Pancreas (tissue), 10 donors: Measurements from ENCODE around the gene PSME1. TPM values are rescaled to one million over a fixed set of nuclear protein-coding genes. Genes with fewer than 3 reads are reported as not detected.

Experiments
- ATAC-seq, 4 donors: fragments of 200-7000 bp; cut with Tn5 transposase; one replicate each; pipeline versions ENCODE4 v1.8.0 to v1.9.1; 2020; ENCODE audit warnings: mild to moderate bottlenecking in 4 of 4, moderate library complexity in 4 of 4
- DNase-seq, 6 donors: peaks; one replicate each; pipeline ENCODE4 v3.0.0-alpha.2; 2020
- FAIRE-seq: peaks from 2 replicates; lab custom pipeline; 2012; peaks lifted over from hg19 to GRCh38; lab: Jason Lieb, UNC
- H3K27ac ChIP-seq, 4 donors: fragments of 200-600 bp; sonication (generic); 1 replicate in 3 of 4; 2 replicates in 1 of 4; pipeline versions ENCODE4 v1.5.0 to v1.8.0; 2020
- H3K27me3 ChIP-seq, 4 donors: fragments of 200-600 bp; one replicate each; pipeline ENCODE4 v1.8.0; 2021
- H3K36me3 ChIP-seq, 3 donors: fragments of 200-600 bp; sonication (generic) in 1 of 3; one replicate each; pipeline versions ENCODE4 v1.5.0 to v1.8.0; 2020 to 2021
- H3K4me1 ChIP-seq, 3 donors: fragments of 200-600 bp; one replicate each; pipeline ENCODE4 v1.8.0; 2021
- H3K4me3 ChIP-seq, 4 donors: fragments of 200-600 bp; sonication (generic) in 2 of 4; one replicate each; pipeline versions ENCODE4 v1.5.0 to v1.8.0; 2020 to 2021
- H3K9me3 ChIP-seq, 4 donors: fragments of 200-600 bp; one replicate each; pipeline ENCODE4 v1.8.0; 2021
- CTCF ChIP-seq, 4 donors: fragments of 200-600 bp; sonication (generic) in 3 of 4; IDR thresholded peaks; one replicate each; pipeline versions ENCODE4 v1.5.0 to v1.8.0; 2021; ENCODE audit warnings: antibody characterized with exemption in 4 of 4
- WGBS, 2 donors: extraction: QIAGEN DNeasy Blood & Tissue Kit; methylation state at CpG; one replicate each; pipeline ENCODE4 v1.1.7; 2013; 5-methylcytosine and 5-hydroxymethylcytosine counted together
- intact Hi-C, 3 donors: fragments of 100-400 bp; cut with DNase I; formaldehyde crosslinking; loops; one replicate each; pipeline versions ENCODE4 v1.11.1 to v1.14.2; 2022
- polyA plus RNA-seq, 2 donors: library from polyadenylated mRNA; stranded (reverse); fragments of 200-250 nt; gene quantifications; one replicate each; pipeline ENCODE4 v1.2.3, GENCODE V29; 2013
- total RNA-seq, 6 donors: library from RNA; stranded (reverse); fragmentation: NEBNext Ultra II Directional in 4 of 6; extraction: Animal tissue kit (Norgen Biotek cat#: 25700) in 4 of 6; gene quantifications; one replicate each; pipeline versions ENCODE4 v1.2.1 to v1.2.4, GENCODE V29; 2021 to 2023
- donor health status: healthy with polysubstance abuse.
- donor health status: DM: no; HTN: no; CAD: no; lungs with moderate emphysema.
- donor health status: DM: no; HTN: no; CAD: no.
- donor health status: control.
- donor health status: control.
- donor health status: Bipolar disorder and iron deficiency.
- donor health status: DM: yes; HTN: yes; CAD: no.
- donor health status: DM: no; HTN: no; CAD: no.
- donor health status: DM: no; HTN: no; CAD: no.
- donor health status: DM: yes; HTN: yes; CAD: no.

Gene PSME1
- total and polyA plus RNA-seq, 8 donors: 46.4 to 132 (median 84.6) TPM

- peak in 2 of 6 donors; percentile 50 to 67 for DNase-seq
- 94% methylated on average over 16 of the region's 16 CpGs for WGBS, 2 donors
- no peaks in the 10 kb centered on the region for H3K27me3 ChIP-seq
- no peak overlapping the region for H3K4me3 ChIP-seq
- no peak for ATAC-seq
- no peaks in the 10 kb centered on the region for H3K9me3 ChIP-seq
- peaks cover 3 to 59% (median 37%) of the 10 kb centered on the region in 3 donors for H3K36me3 ChIP-seq
- no peak for FAIRE-seq
- peaks cover 0 to 7% (median 6%) of the 10 kb centered on the region in 3 donors for H3K4me1 ChIP-seq
- no peak overlapping the region for H3K27ac ChIP-seq
- intact Hi-C loops: no loop called here
- no peak for TF ChIP-seq CTCF (IDR thresholded peaks at IDR 0.05)
Measured at GRCh38 chr14:24151404-24152080, 15.5 kb downstream of the PSME1 start.

GRCh38 chr14:24155100-24155499 is 19.1 kb downstream of the PSME1 start:
- FAIRE-seq (no peak), ATAC-seq (no peak), DNase-seq (peak in 1 of 6 donors; percentile 42)
- 96 to 97% methylated on average over 10 of the region's 10 CpGs for WGBS, 2 donors
- Histone ChIP-seq H3K4me3 (no peak overlapping the region), H3K27ac (no peak overlapping the region), H3K4me1 (no peaks in the 10 kb centered on the region), H3K27me3 (no peaks in the 10 kb centered on the region), H3K9me3 (no peaks in the 10 kb centered on the region), H3K36me3 (peaks cover 8 to 65% (median 37%) of the 10 kb centered on the region in 3 donors)
- intact Hi-C loops: no loop called here
- no peak for TF ChIP-seq CTCF (IDR thresholded peaks at IDR 0.05)

GRCh38 chr14:24156840-24157239 is 20.8 kb downstream of the PSME1 start:
- Histone ChIP-seq H3K27ac (no peak overlapping the region), H3K4me3 (no peak overlapping the region), H3K36me3 (peaks cover 8 to 50% (median 23%) of the 10 kb centered on the region in 3 donors), H3K4me1 (peaks cover 0 to 6% (median 0%) of the 10 kb centered on the region in 3 donors), H3K27me3 (no peaks in the 10 kb centered on the region), H3K9me3 (no peaks in the 10 kb centered on the region)
- FAIRE-seq: no peak
- no peak for TF ChIP-seq CTCF (IDR thresholded peaks at IDR 0.05)
- DNase-seq: no peak
- intact Hi-C loops: no loop called here
- no peak for ATAC-seq
- WGBS, 2 donors: 92 to 93% methylated on average over 1 of the region's 1 CpG

- no peaks in the 10 kb centered on the region for H3K27me3 ChIP-seq
- no peak for TF ChIP-seq CTCF (IDR thresholded peaks at IDR 0.05)
- 88 to 94% methylated on average over 12 of the region's 12 CpGs for WGBS, 2 donors
- FAIRE-seq (no peak), ATAC-seq (no peak), DNase-seq (peak in 1 of 6 donors; percentile 35)
- no peak overlapping the region for H3K4me3 ChIP-seq
- peaks cover 0 to 11% (median 0%) of the 10 kb centered on the region in 3 donors for H3K4me1 ChIP-seq
- intact Hi-C loops: no loop called here
- H3K9me3 ChIP-seq: no peaks in the 10 kb centered on the region
- H3K27ac ChIP-seq: no peak overlapping the region
- H3K36me3 ChIP-seq: peaks cover 8 to 48% (median 22%) of the 10 kb centered on the region in 3 donors
Measured at GRCh38 chr14:24157331-24157730, 21.3 kb downstream of the PSME1 start.
